HuH-7 (cell line): ENCODE results near the gene CNOT2.

Source experiments
- DNase-seq: peaks from one replicate; pipeline ENCODE4 v3.0.0; 2011; ENCODE audit warnings: low spot score

The CNOT2 gene

GRCh38 chr12:70305794-70306193 lies 62.6 kb downstream of the CNOT2 start:
- no peak for DNase-seq

GRCh38 chr12:70306676-70307075 lies 63.4 kb downstream of the CNOT2 start:
- DNase-seq, result no peak

GRCh38 chr12:70307868-70308267 lies 64.6 kb downstream of the CNOT2 start:
- DNase-seq, result no peak

GRCh38 chr12:70309348-70309747 lies 66.1 kb downstream of the CNOT2 start:
- DNase-seq, result no peak

- DNase-seq, result no peak
These were observed 70.9 kb downstream of the CNOT2 start for GRCh38 chr12:70314145-70314544.

- no peak for DNase-seq
These were observed 74.5 kb downstream of the CNOT2 start for GRCh38 chr12:70317781-70318180.

- DNase-seq, result no peak
These were observed 76.4 kb downstream of the CNOT2 start for GRCh38 chr12:70319605-70320004.

- no peak for DNase-seq
These were observed 78.0 kb downstream of the CNOT2 start for GRCh38 chr12:70321191-70321590.

GRCh38 chr12:70327541-70327940 lies 84.3 kb downstream of the CNOT2 start:
- no peak for DNase-seq

- DNase-seq, result no peak
These were observed 86.5 kb downstream of the CNOT2 start for GRCh38 chr12:70329728-70330127.

GRCh38 chr12:70330158-70330557 lies 86.9 kb downstream of the CNOT2 start:
- DNase-seq, result no peak

- DNase-seq, result no peak
These were observed 89.0 kb downstream of the CNOT2 start for GRCh38 chr12:70332236-70332635.

- no peak for DNase-seq
These were observed 91.5 kb downstream of the CNOT2 start for GRCh38 chr12:70334742-70335141.

- no peak for DNase-seq
These were observed 95.3 kb downstream of the CNOT2 start for GRCh38 chr12:70338531-70338930.

- no peak for DNase-seq
These were observed 107.8 kb downstream of the CNOT2 start for GRCh38 chr12:70351076-70351475.

- DNase-seq, result no peak
These were observed 110.8 kb downstream of the CNOT2 start for GRCh38 chr12:70353780-70354660.

- DNase-seq, result no peak
These were observed 111.6 kb downstream of the CNOT2 start for GRCh38 chr12:70354787-70355186.

GRCh38 chr12:70355972-70356371 lies 112.7 kb downstream of the CNOT2 start:
- DNase-seq, result no peak

- DNase-seq, result no peak
These were observed 116.4 kb downstream of the CNOT2 start for GRCh38 chr12:70359458-70360197.

GRCh38 chr12:70360218-70360617 lies 117.0 kb downstream of the CNOT2 start:
- no peak for DNase-seq

- no peak for DNase-seq
These were observed 121.6 kb downstream of the CNOT2 start for GRCh38 chr12:70364695-70365397.

- DNase-seq, result no peak
These were observed 122.1 kb downstream of the CNOT2 start for GRCh38 chr12:70365398-70365647.
